Naive thymus-derived CD4-positive, alpha-beta T cell (primary cell): Measurements from ENCODE around the gene MAPKAP1. TPM values are rescaled to one million over a fixed set of nuclear protein-coding genes. Genes with fewer than 3 reads are reported as not detected.

Experiments
- ATAC-seq: fragments of 150-1000 bp; cut with Tn5 transposase; 2 replicates; pipeline ENCODE4 v1.10.0; 2021; ENCODE audit warnings: mild to moderate bottlenecking, moderate library complexity
- CTCF ChIA-PET: fragments of 350-600 bp; sonication (Branson Sonifier 250); formaldehyde crosslinking; loops from one replicate; lab custom pipeline; 2021; ENCODE audit warnings: antibody characterized with exemption; lab: Charles Lee
- POLR2A ChIA-PET: fragments of 350-600 bp; sonication (Branson Sonifier 250); formaldehyde crosslinking; loops from one replicate; lab custom pipeline; 2021; ENCODE audit warnings: antibody characterized with exemption, inconsistent platforms; lab: Charles Lee
- DNase-seq, 9 donors: peaks; one replicate each; pipeline versions ENCODE4 v3.0.0 to v3.0.0-alpha.2; 2020 to 2022; ENCODE audit warnings: mixed read lengths in 1 of 9
- H3K27ac ChIP-seq: one replicate; pipeline ENCODE4 v1.7.0; 2013; ENCODE audit warnings: mild to moderate bottlenecking, low read depth, low read length, moderate library complexity
- H3K27me3 ChIP-seq, 2 donors: one replicate each; pipeline ENCODE4 v1.7.0; 2013; ENCODE audit warnings: low read length in 2 of 2, mild to moderate bottlenecking in 2 of 2, moderate library complexity in 2 of 2; ENCODE audit not compliant: control insufficient read depth in 2 of 2, insufficient read depth in 2 of 2
- H3K36me3 ChIP-seq, 3 experiments: 1 replicate in 2 of 3; 2 replicates in 1 of 3; pipeline ENCODE4 v1.7.0; 2013; ENCODE audit warnings: low read length in 3 of 3, mild to moderate bottlenecking in 3 of 3, moderate library complexity in 1 of 3; ENCODE audit not compliant: insufficient read depth in 3 of 3, control insufficient read depth in 2 of 3
- H3K4me1 ChIP-seq, 2 donors: one replicate each; pipeline ENCODE4 v1.7.0; 2013; ENCODE audit warnings: low read length in 2 of 2, mild to moderate bottlenecking in 2 of 2, moderate library complexity in 1 of 2; ENCODE audit not compliant: control insufficient read depth in 2 of 2, insufficient read depth in 2 of 2
- H3K4me3 ChIP-seq: 2 replicates; pipeline ENCODE4 v1.7.0; 2013; ENCODE audit warnings: mild to moderate bottlenecking, low read length
- H3K9me3 ChIP-seq, 3 experiments: 1 replicate in 2 of 3; 2 replicates in 1 of 3; pipeline ENCODE4 v1.7.0; 2013; ENCODE audit warnings: low read length in 3 of 3; ENCODE audit not compliant: control insufficient read depth in 2 of 3
- H3K27ac Mint-ChIP-seq, 9 donors: one replicate each; pipeline ENCODE4 v1.8.0; 2020 to 2022; ENCODE audit warnings: mixed read lengths in 9 of 9, mild to moderate bottlenecking in 8 of 9, moderate library complexity in 5 of 9, inconsistent platforms in 2 of 9
- H3K27me3 Mint-ChIP-seq, 5 donors: one replicate each; pipeline ENCODE4 v1.8.0; 2021 to 2022; ENCODE audit warnings: mixed read lengths in 5 of 5, mild to moderate bottlenecking in 1 of 5
- H3K36me3 Mint-ChIP-seq, 5 donors: one replicate each; pipeline ENCODE4 v1.8.0; 2020 to 2022; ENCODE audit warnings: mixed read lengths in 5 of 5, mild to moderate bottlenecking in 3 of 5, inconsistent platforms in 1 of 5
- H3K4me1 Mint-ChIP-seq, 7 donors: one replicate each; pipeline ENCODE4 v1.8.0; 2020 to 2022; ENCODE audit warnings: mixed read lengths in 7 of 7, mild to moderate bottlenecking in 3 of 7, inconsistent platforms in 1 of 7
- H3K4me3 Mint-ChIP-seq, 10 donors: one replicate each; pipeline ENCODE4 v1.8.0; 2020 to 2022; ENCODE audit warnings: mild to moderate bottlenecking in 10 of 10, mixed read lengths in 10 of 10, moderate library complexity in 6 of 10, inconsistent platforms in 2 of 10
- H3K9me3 Mint-ChIP-seq, 11 donors: one replicate each; pipeline ENCODE4 v1.8.0; 2020 to 2022; ENCODE audit warnings: mixed read lengths in 11 of 11, mild to moderate bottlenecking in 4 of 11, inconsistent platforms in 1 of 11, moderate library complexity in 1 of 11
- intact Hi-C, 2 donors: fragments of 100-400 bp; cut with micrococcal nuclease; formaldehyde crosslinking; loops; one replicate each; pipeline ENCODE4 v1.15.1; 2023
- polyA plus RNA-seq, 2 donors: library from polyadenylated mRNA; unstranded; fragments of 300-500 nt; fragmentation: Illumina TruSeq; gene quantifications; one replicate each; pipeline ENCODE4 v1.2.3, GENCODE V29; 2021
- total RNA-seq, 6 experiments: library from RNA in 5 of 6; stranded (reverse) in 5 of 6; gene quantifications; 1 replicate in 5 of 6; 2 replicates in 1 of 6; pipeline ENCODE4 v1.2.3 and lab custom pipeline; 2021 to 2026

The MAPKAP1 gene
- total and polyA plus RNA-seq, 7 experiments from 2014 or later: 41.3 to 73.6 (median 55.8) TPM

- H3K4me3 Mint-ChIP-seq: no peak overlapping the region
- H3K36me3 Mint-ChIP-seq: peaks cover 0 to 21% (median 7%) of the 10 kb centered on the region in 5 donors
- intact Hi-C loops: no loop called here
- no peaks in the 10 kb centered on the region for H3K27me3 Mint-ChIP-seq
- Histone ChIP-seq H3K27ac (no peak overlapping the region), H3K36me3 (no peaks in the 10 kb centered on the region), H3K27me3 (no peaks in the 10 kb centered on the region), H3K4me1 (no peaks in the 10 kb centered on the region), H3K4me3 (no peak overlapping the region), H3K9me3 (no peaks in the 10 kb centered on the region)
- H3K27ac Mint-ChIP-seq: peak overlapping the region in 1 of 9 donors; percentile 76
- ChIA-PET CTCF (no interaction called here), POLR2A (no interaction called here)
- no peak for ATAC-seq
- H3K9me3 Mint-ChIP-seq: no peaks in the 10 kb centered on the region
- H3K4me1 Mint-ChIP-seq: peaks cover 10 to 63% (median 51%) of the 10 kb centered on the region in 7 donors
- no peak for DNase-seq
Observed at GRCh38 chr9:125608489-125609224, 98.4 kb downstream of the MAPKAP1 start.

GRCh38 chr9:125604196-125604595 is 102.8 kb downstream of the MAPKAP1 start:
- peaks cover 0 to 18% (median 0%) of the 10 kb centered on the region in 5 donors for H3K36me3 Mint-ChIP-seq
- H3K27me3 Mint-ChIP-seq: no peaks in the 10 kb centered on the region
- Histone ChIP-seq H3K27ac (no peak overlapping the region), H3K36me3 (no peaks in the 10 kb centered on the region), H3K4me1 (peaks cover 0 to 3% of the 10 kb centered on the region in 2 donors), H3K27me3 (no peaks in the 10 kb centered on the region), H3K9me3 (no peaks in the 10 kb centered on the region), H3K4me3 (no peak overlapping the region)
- H3K9me3 Mint-ChIP-seq: no peaks in the 10 kb centered on the region
- CTCF ChIA-PET: no interaction called here
- POLR2A ChIA-PET: interaction anchor here (0.6 kb wide), 1 partner anchor 221 kb away, joined by 3 read pairs; no protein-coding TSS in a partner anchor
- no peak overlapping the region for H3K27ac Mint-ChIP-seq
- peaks cover 0 to 62% (median 50%) of the 10 kb centered on the region in 7 donors for H3K4me1 Mint-ChIP-seq
- ATAC-seq: no peak
- peak overlapping the region in 1 of 10 donors; percentile 19 for H3K4me3 Mint-ChIP-seq
- intact Hi-C loops: no loop called here
- no peak for DNase-seq

- Histone ChIP-seq H3K4me3 (no peak overlapping the region), H3K4me1 (peaks cover 0 to 3% of the 10 kb centered on the region in 2 donors), H3K27ac (no peak overlapping the region), H3K9me3 (no peaks in the 10 kb centered on the region), H3K36me3 (no peaks in the 10 kb centered on the region), H3K27me3 (no peaks in the 10 kb centered on the region)
- H3K4me3 Mint-ChIP-seq: no peak overlapping the region
- no peak for DNase-seq
- peaks cover 0 to 57% (median 45%) of the 10 kb centered on the region in 7 donors for H3K4me1 Mint-ChIP-seq
- no peak overlapping the region for H3K27ac Mint-ChIP-seq
- ChIA-PET POLR2A (no interaction called here), CTCF (no interaction called here)
- intact Hi-C loops: no loop called here
- H3K9me3 Mint-ChIP-seq: no peaks in the 10 kb centered on the region
- H3K27me3 Mint-ChIP-seq: no peaks in the 10 kb centered on the region
- peaks cover 0 to 19% (median 0%) of the 10 kb centered on the region in 5 donors for H3K36me3 Mint-ChIP-seq
- ATAC-seq: no peak
Observed at GRCh38 chr9:125603478-125604021, 103.5 kb downstream of the MAPKAP1 start.

- H3K27ac ChIP-seq: no peak overlapping the region
- no peak for ATAC-seq
- H3K27ac Mint-ChIP-seq: peak overlapping the region in 1 of 9 donors; percentile 8
- no peaks in the 10 kb centered on the region for H3K36me3 ChIP-seq
- H3K4me1 Mint-ChIP-seq: peaks cover 0 to 59% (median 39%) of the 10 kb centered on the region in 7 donors
- DNase-seq: no peak
- H3K27me3 Mint-ChIP-seq: no peaks in the 10 kb centered on the region
- H3K4me3 Mint-ChIP-seq: no peak overlapping the region
- H3K9me3 Mint-ChIP-seq: no peaks in the 10 kb centered on the region
- ChIA-PET POLR2A (no interaction called here), CTCF (no interaction called here)
- peaks cover 0 to 22% (median 0%) of the 10 kb centered on the region in 5 donors for H3K36me3 Mint-ChIP-seq
- H3K4me3 ChIP-seq: no peak overlapping the region
- no peaks in the 10 kb centered on the region for H3K27me3 ChIP-seq
- no peaks in the 10 kb centered on the region for H3K9me3 ChIP-seq
- peaks cover 0 to 3% of the 10 kb centered on the region in 2 donors for H3K4me1 ChIP-seq
- intact Hi-C loops: no loop called here
Observed at GRCh38 chr9:125601961-125602360, 105.0 kb downstream of the MAPKAP1 start.

- Mint-ChIP-seq H3K4me3 (no peak overlapping the region), H3K4me1 (peaks cover 4 to 58% (median 44%) of the 10 kb centered on the region in 7 donors), H3K9me3 (no peaks in the 10 kb centered on the region), H3K27me3 (no peaks in the 10 kb centered on the region), H3K36me3 (peaks cover 3 to 33% (median 8%) of the 10 kb centered on the region in 5 donors), H3K27ac (peak overlapping the region in 1 of 9 donors; percentile 60)
- ATAC-seq (no peak), DNase-seq (no peak)
- intact Hi-C loops: no loop called here
- Histone ChIP-seq H3K4me1 (peaks cover 0 to 3% of the 10 kb centered on the region in 2 donors), H3K27ac (no peak overlapping the region), H3K27me3 (no peaks in the 10 kb centered on the region), H3K36me3 (no peaks in the 10 kb centered on the region), H3K4me3 (no peak overlapping the region), H3K9me3 (no peaks in the 10 kb centered on the region)
- POLR2A ChIA-PET: no interaction called here
- CTCF ChIA-PET: no interaction called here
Observed at GRCh38 chr9:125600194-125600593, 106.8 kb downstream of the MAPKAP1 start.

GRCh38 chr9:125594223-125594610 is 112.8 kb downstream of the MAPKAP1 start:
- Histone ChIP-seq H3K9me3 (no peaks in the 10 kb centered on the region), H3K36me3 (no peaks in the 10 kb centered on the region), H3K4me3 (no peak overlapping the region), H3K4me1 (no peaks in the 10 kb centered on the region), H3K27me3 (no peaks in the 10 kb centered on the region), H3K27ac (no peak overlapping the region)
- Mint-ChIP-seq H3K4me3 (no peak overlapping the region), H3K27me3 (no peaks in the 10 kb centered on the region), H3K36me3 (peaks cover 3 to 22% (median 11%) of the 10 kb centered on the region in 5 donors), H3K9me3 (no peaks in the 10 kb centered on the region), H3K4me1 (peaks cover 4 to 47% (median 31%) of the 10 kb centered on the region in 7 donors), H3K27ac (peak overlapping the region in 1 of 9 donors; percentile 13)
- DNase-seq (no peak), ATAC-seq (no peak)
- ChIA-PET POLR2A (no interaction called here), CTCF (no interaction called here)
- intact Hi-C loops: no loop called here
